SK-N-SH (cell line): ENCODE data around the gene TBX18. TPM values are rescaled to one million over a fixed set of nuclear protein-coding genes. Genes with fewer than 3 reads are reported as not detected.
A peak's percentile ranks its signal among the peaks of the same experiment; 100 is the strongest.

Experiments used
- CTCF ChIA-PET: fragments of 300-600, 350-600 bp; formaldehyde crosslinking; extraction: SDS; loops from one replicate; lab custom pipeline; 2021; lab: Yijun Ruan, JAX
- POLR2A ChIA-PET: fragments of 350-600 bp; sonication (Branson Sonifier 250); formaldehyde crosslinking; extraction: SDS; loops from one replicate; lab custom pipeline; 2020; ENCODE audit warnings: antibody characterized with exemption, inconsistent platforms; lab: Yijun Ruan, JAX
- DNase-seq: peaks from one replicate; pipeline ENCODE4 v3.0.0; 2012
- H2AFZ ChIP-seq: fragments of 200-600 bp; sonication (generic); 2 replicates; pipeline ENCODE4 v1.8.1; 2016; ENCODE audit warnings: antibody characterized with exemption, mild to moderate bottlenecking, low read depth
- H3F3A ChIP-seq: fragments of 200-600 bp; sonication (generic); replicated peaks from 2 replicates; pipeline ENCODE3; 2016; ENCODE audit warnings: antibody characterized with exemption, mild to moderate bottlenecking; ENCODE audit not compliant: insufficient read depth
- H3K27ac ChIP-seq, 2 experiments: fragments of 200-500 bp in 1 of 2; fragments of 200-600 bp in 1 of 2; sonication (Bioruptor generic) in 1 of 2; sonication (generic), shearing (Covaris generic) in 1 of 2; 2 replicates each; pipeline versions ENCODE4 v1.5.1 to v1.6.1; 2014 to 2016; ENCODE audit warnings: low read depth in 2 of 2, inconsistent platforms in 1 of 2, low read length in 1 of 2, mild to moderate bottlenecking in 1 of 2, mixed read lengths in 1 of 2
- H3K27me3 ChIP-seq: fragments of 200-600 bp; sonication (generic), shearing (Covaris generic); 2 replicates; pipeline ENCODE4 v1.6.1; 2016; ENCODE audit warnings: mixed run types; ENCODE audit not compliant: insufficient read depth
- H3K36me3 ChIP-seq, 2 experiments: fragments of 200-500 bp in 1 of 2; fragments of 200-600 bp in 1 of 2; sonication (Bioruptor generic) in 1 of 2; sonication (generic) in 1 of 2; replicated peaks in 1 of 2; 2 replicates each; pipeline versions ENCODE3 to v1.5.1; 2014 to 2016; ENCODE audit warnings: low read length in 1 of 2, mild to moderate bottlenecking in 1 of 2; ENCODE audit not compliant: insufficient read depth in 2 of 2, control insufficient read depth in 1 of 2
- H3K4me1 ChIP-seq, 2 experiments: fragments of 200-500 bp in 1 of 2; fragments of 200-600 bp in 1 of 2; sonication (Bioruptor generic) in 1 of 2; sonication (generic), shearing (Covaris generic) in 1 of 2; 2 replicates each; pipeline versions ENCODE4 v1.5.1 to v1.6.1; 2014 to 2016; ENCODE audit warnings: low read depth in 1 of 2, low read length in 1 of 2, mixed run types in 1 of 2; ENCODE audit not compliant: insufficient read depth in 2 of 2, control insufficient read depth in 1 of 2
- H3K4me2 ChIP-seq: fragments of 200-600 bp; sonication (generic), shearing (Covaris generic); 2 replicates; pipeline ENCODE4 v1.6.1; 2017; ENCODE audit warnings: mixed run types
- H3K4me3 ChIP-seq, 2 experiments: fragments of 200-500 bp in 1 of 2; fragments of 200-600 bp in 1 of 2; sonication (Bioruptor generic) in 1 of 2; sonication (generic), shearing (Covaris generic) in 1 of 2; 2 replicates each; pipeline versions ENCODE4 v1.5.1 to v1.8.1; 2014 to 2016; ENCODE audit warnings: low read depth in 2 of 2, inconsistent platforms in 1 of 2, low read length in 1 of 2, mild to moderate bottlenecking in 1 of 2, mixed read lengths in 1 of 2, moderate library complexity in 1 of 2
- H3K79me2 ChIP-seq: fragments of 200-600 bp; sonication (generic); 2 replicates; pipeline ENCODE4 v1.8.1; 2017; ENCODE audit warnings: mild to moderate bottlenecking; ENCODE audit not compliant: insufficient read depth
- H3K9ac ChIP-seq: fragments of 200-600 bp; sonication (generic); 2 replicates; pipeline ENCODE4 v1.6.1; 2017; ENCODE audit warnings: mixed run types
- H3K9me2 ChIP-seq: fragments of 200-600 bp; sonication (generic); 2 replicates; pipeline ENCODE4 v1.6.1; 2017; ENCODE audit warnings: mixed run types
- H3K9me3 ChIP-seq: fragments of 200-600 bp; sonication (generic); 2 replicates; pipeline ENCODE4 v1.6.1; 2017; ENCODE audit warnings: mixed run types, mild to moderate bottlenecking, moderate library complexity
- H4K20me1 ChIP-seq: fragments of 200-600 bp; sonication (generic); 2 replicates; pipeline ENCODE4 v1.6.1; 2017; ENCODE audit warnings: mild to moderate bottlenecking, mixed run types; ENCODE audit not compliant: insufficient read depth
- CHD2 ChIP-seq: fragments of 150-350 bp; IDR thresholded peaks from 2 replicates; pipeline ENCODE4 v1.6.1; 2018; ENCODE audit warnings: low read length; ENCODE audit not compliant: partially characterized antibody
- EP300 ChIP-seq, 2 experiments: IDR thresholded peaks; 2 replicates each; pipeline versions ENCODE4 v1.4.0 to v1.6.1; 2012; ENCODE audit warnings: borderline replicate concordance in 1 of 2, low read depth in 1 of 2, low read length in 1 of 2
- FOSL2 ChIP-seq: IDR thresholded peaks from 2 replicates; pipeline ENCODE4 v1.4.0; 2012; ENCODE audit warnings: low read depth, mild to moderate bottlenecking, moderate library complexity, borderline replicate concordance
- FOXJ3 ChIP-seq: sonication (generic); formaldehyde crosslinking; IDR thresholded peaks from 2 replicates; pipeline ENCODE4 v1.5.1; 2020; ENCODE audit warnings: mild to moderate bottlenecking, missing genetic modification reagents
- GABPA ChIP-seq: IDR thresholded peaks from 2 replicates; pipeline ENCODE4 v1.4.0; 2012; ENCODE audit warnings: low read depth, mild to moderate bottlenecking
- GATA2 ChIP-seq: sonication (generic); formaldehyde crosslinking; IDR thresholded peaks from 2 replicates; pipeline ENCODE4 v1.5.0; 2020; ENCODE audit warnings: mild to moderate bottlenecking, missing genetic modification reagents
- JUND ChIP-seq: IDR thresholded peaks from 2 replicates; pipeline ENCODE4 v1.4.0; 2012
- MXI1 ChIP-seq: IDR thresholded peaks from 2 replicates; pipeline ENCODE4 v1.6.1; 2012; ENCODE audit warnings: mild to moderate bottlenecking, low read depth, low read length, improper control_type of control experiment
- NFIC ChIP-seq: IDR thresholded peaks from 2 replicates; pipeline ENCODE4 v1.4.0; 2012; ENCODE audit warnings: borderline replicate concordance
- NRF1 ChIP-seq: IDR thresholded peaks from 2 replicates; pipeline ENCODE4 v1.6.1; 2012; ENCODE audit warnings: low read depth, mild to moderate bottlenecking, low read length
- POLR2AphosphoS5 ChIP-seq: IDR thresholded peaks from 2 replicates; pipeline ENCODE4 v1.6.1; 2012; ENCODE audit warnings: low read depth, low read length
- RFX5 ChIP-seq: IDR thresholded peaks from 2 replicates; pipeline ENCODE4 v1.6.1; 2012; ENCODE audit warnings: mild to moderate bottlenecking, improper control_type of control experiment, low read length
- RXRA ChIP-seq: IDR thresholded peaks from 2 replicates; pipeline ENCODE4 v1.4.0; 2012; ENCODE audit warnings: low read depth, mild to moderate bottlenecking, borderline replicate concordance
- SIN3A ChIP-seq: IDR thresholded peaks from 2 replicates; pipeline ENCODE4 v1.6.1; 2012; ENCODE audit warnings: low read depth, mild to moderate bottlenecking, low read length, moderate library complexity, borderline replicate concordance
- SMC3 ChIP-seq: IDR thresholded peaks from 2 replicates; pipeline ENCODE4 v1.6.1; 2012; ENCODE audit warnings: low read depth, low read length, improper control_type of control experiment
- TEAD4 ChIP-seq: IDR thresholded peaks from 2 replicates; pipeline ENCODE4 v1.4.0; 2012; ENCODE audit warnings: mild to moderate bottlenecking, borderline replicate concordance; ENCODE audit not compliant: insufficient read depth
- USF2 ChIP-seq: fragments of 150-350 bp; IDR thresholded peaks from 2 replicates; pipeline ENCODE4 v1.6.1; 2017; ENCODE audit warnings: antibody characterized with exemption, low read length, low read depth, borderline replicate concordance
- WGBS: methylation state at CpG from one replicate; pipeline ENCODE4 v1.1.6; 2017; ENCODE audit warnings: low lambda C conversion rate; 5-methylcytosine and 5-hydroxymethylcytosine counted together
- polyA plus RNA-seq, 3 experiments: library from polyadenylated mRNA; depleted of rRNA; stranded (reverse); fragments of >200 nt; gene quantifications; 2 replicates each; pipeline ENCODE4 v1.2.3, GENCODE V29; 2012
- TF ChIP-seq, protein P1 (sequence below): IDR thresholded peaks from 2 replicates; pipeline ENCODE4 v1.4.0; 2012; ENCODE audit warnings: low read depth, borderline replicate concordance
- TF ChIP-seq, protein P2 (sequence below): IDR thresholded peaks from 2 replicates; pipeline ENCODE4 v1.6.1; 2012; ENCODE audit warnings: mild to moderate bottlenecking, low read depth, low read length, moderate library complexity

Gene TBX18
- polyA plus RNA-seq, 1 of the 3 experiments (the other 2 are of a cell fraction) = 19.3 TPM

- no peak overlapping the region for H2AFZ ChIP-seq
- no peak for DNase-seq
- CTCF ChIA-PET = no interaction called here
- POLR2A ChIA-PET = no interaction called here
- H3K36me3 ChIP-seq = no peaks in the 10 kb centered on the region
- no peaks in the 10 kb centered on the region for H3K79me2 ChIP-seq
- H3K27ac ChIP-seq = peak overlapping the region in 1 of 2 experiments; percentile 95; a peak in 1 of 4 replicates
- H3K27me3 ChIP-seq = no peaks in the 10 kb centered on the region
- H3K9me3 ChIP-seq = no peaks in the 10 kb centered on the region
- WGBS = 81% methylated on average over 3 of the region's 3 CpGs
- H4K20me1 ChIP-seq = no peaks in the 10 kb centered on the region
- no peak overlapping the region for H3K4me3 ChIP-seq
- peaks cover 0 to 19% of the 10 kb centered on the region in 2 experiments; a peak in 2 of 4 replicates for H3K4me1 ChIP-seq
- H3F3A ChIP-seq = peaks cover 25% of the 10 kb centered on the region
- H3K9ac ChIP-seq = no peak overlapping the region
- TF ChIP-seq CHD2 = no peak
- H3K4me2 ChIP-seq = no peak overlapping the region
- H3K9me2 ChIP-seq = no peaks in the 10 kb centered on the region
Measured at GRCh38 chr6:84643778-84644177, 120.6 kb downstream of the TBX18 start.

DNA sequence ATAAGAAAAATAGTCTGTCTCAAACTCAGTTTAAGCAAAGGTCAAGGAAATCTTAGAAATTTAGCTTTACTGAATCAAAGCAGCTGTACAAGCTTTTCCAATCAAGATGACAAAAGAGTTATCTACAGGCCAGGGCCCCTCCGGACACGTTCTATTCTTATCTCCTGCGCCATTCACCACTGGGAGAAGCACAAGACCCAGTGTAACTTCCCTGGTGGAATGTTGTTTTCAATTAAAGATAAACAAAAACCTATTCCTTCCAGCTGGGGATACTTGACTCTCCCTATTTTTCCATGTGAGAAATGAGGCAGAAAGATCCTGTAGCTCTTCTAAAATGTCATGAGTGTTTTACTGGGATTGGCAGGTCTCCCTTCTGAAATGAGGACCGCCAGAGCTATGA lies 123.3 kb downstream of the TBX18 start:
- H3K4me1 ChIP-seq = peaks cover 0 to 9% of the 10 kb centered on the region in 2 experiments; a peak in 2 of 4 replicates
- TF ChIP-seq, protein P1, sequence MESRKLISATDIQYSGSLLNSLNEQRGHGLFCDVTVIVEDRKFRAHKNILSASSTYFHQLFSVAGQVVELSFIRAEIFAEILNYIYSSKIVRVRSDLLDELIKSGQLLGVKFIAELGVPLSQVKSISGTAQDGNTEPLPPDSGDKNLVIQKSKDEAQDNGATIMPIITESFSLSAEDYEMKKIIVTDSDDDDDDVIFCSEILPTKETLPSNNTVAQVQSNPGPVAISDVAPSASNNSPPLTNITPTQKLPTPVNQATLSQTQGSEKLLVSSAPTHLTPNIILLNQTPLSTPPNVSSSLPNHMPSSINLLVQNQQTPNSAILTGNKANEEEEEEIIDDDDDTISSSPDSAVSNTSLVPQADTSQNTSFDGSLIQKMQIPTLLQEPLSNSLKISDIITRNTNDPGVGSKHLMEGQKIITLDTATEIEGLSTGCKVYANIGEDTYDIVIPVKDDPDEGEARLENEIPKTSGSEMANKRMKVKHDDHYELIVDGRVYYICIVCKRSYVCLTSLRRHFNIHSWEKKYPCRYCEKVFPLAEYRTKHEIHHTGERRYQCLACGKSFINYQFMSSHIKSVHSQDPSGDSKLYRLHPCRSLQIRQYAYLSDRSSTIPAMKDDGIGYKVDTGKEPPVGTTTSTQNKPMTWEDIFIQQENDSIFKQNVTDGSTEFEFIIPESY = no peak
- TF ChIP-seq FOSL2 (no peak), JUND (no peak), POLR2AphosphoS5 (no peak), NFIC (no peak), CHD2 (no peak), NRF1 (no peak), SMC3 (no peak), SIN3A (no peak), USF2 (no peak), TEAD4 (no peak), RXRA (no peak), GATA2 (CRISPR knock-in tag) (no peak), RFX5 (no peak), GABPA (no peak), EP300 (IDR thresholded peaks at IDR 0.05; ENCODE audit: borderline replicate concordance in 1 of 2, low read depth in 1 of 2, low read length in 1 of 2) (no peak), FOXJ3 (CRISPR knock-in tag) (no peak), MXI1 (no peak)
- TF ChIP-seq, protein P2, sequence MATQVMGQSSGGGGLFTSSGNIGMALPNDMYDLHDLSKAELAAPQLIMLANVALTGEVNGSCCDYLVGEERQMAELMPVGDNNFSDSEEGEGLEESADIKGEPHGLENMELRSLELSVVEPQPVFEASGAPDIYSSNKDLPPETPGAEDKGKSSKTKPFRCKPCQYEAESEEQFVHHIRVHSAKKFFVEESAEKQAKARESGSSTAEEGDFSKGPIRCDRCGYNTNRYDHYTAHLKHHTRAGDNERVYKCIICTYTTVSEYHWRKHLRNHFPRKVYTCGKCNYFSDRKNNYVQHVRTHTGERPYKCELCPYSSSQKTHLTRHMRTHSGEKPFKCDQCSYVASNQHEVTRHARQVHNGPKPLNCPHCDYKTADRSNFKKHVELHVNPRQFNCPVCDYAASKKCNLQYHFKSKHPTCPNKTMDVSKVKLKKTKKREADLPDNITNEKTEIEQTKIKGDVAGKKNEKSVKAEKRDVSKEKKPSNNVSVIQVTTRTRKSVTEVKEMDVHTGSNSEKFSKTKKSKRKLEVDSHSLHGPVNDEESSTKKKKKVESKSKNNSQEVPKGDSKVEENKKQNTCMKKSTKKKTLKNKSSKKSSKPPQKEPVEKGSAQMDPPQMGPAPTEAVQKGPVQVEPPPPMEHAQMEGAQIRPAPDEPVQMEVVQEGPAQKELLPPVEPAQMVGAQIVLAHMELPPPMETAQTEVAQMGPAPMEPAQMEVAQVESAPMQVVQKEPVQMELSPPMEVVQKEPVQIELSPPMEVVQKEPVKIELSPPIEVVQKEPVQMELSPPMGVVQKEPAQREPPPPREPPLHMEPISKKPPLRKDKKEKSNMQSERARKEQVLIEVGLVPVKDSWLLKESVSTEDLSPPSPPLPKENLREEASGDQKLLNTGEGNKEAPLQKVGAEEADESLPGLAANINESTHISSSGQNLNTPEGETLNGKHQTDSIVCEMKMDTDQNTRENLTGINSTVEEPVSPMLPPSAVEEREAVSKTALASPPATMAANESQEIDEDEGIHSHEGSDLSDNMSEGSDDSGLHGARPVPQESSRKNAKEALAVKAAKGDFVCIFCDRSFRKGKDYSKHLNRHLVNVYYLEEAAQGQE = no peak
- TF ChIP-seq, all 33 proteins: peak for 0
- Histone ChIP-seq H3K9me3 (no peaks in the 10 kb centered on the region), H3K4me2 (no peak overlapping the region), H3K9ac (no peak overlapping the region), H4K20me1 (no peaks in the 10 kb centered on the region), H3F3A (peaks cover 17% of the 10 kb centered on the region), H3K27me3 (no peaks in the 10 kb centered on the region), H3K27ac (no peak overlapping the region), H3K4me3 (no peak overlapping the region), H2AFZ (no peak overlapping the region), H3K9me2 (no peaks in the 10 kb centered on the region), H3K36me3 (no peaks in the 10 kb centered on the region), H3K79me2 (no peaks in the 10 kb centered on the region)
- POLR2A ChIA-PET = no interaction called here
- no peak for DNase-seq
- CTCF ChIA-PET = interaction anchor here (0.6 kb wide), 1 partner anchor 11 kb away, joined by 3 read pairs; no protein-coding TSS in a partner anchor
- 80% methylated on average over 4 of the region's 4 CpGs for WGBS
